Measurements from ENCODE around the gene STRN.
"Not testable (repeated sequence)": the region's sequence is repeated elsewhere in the genome, so short reads cannot be mapped to it uniquely, and the experiment has no call there.

Gene STRN

GRCh38 chr2:36906277-36906676 lies 60.1 kb downstream of the STRN start:
- DNase-seq = no peak

DNA sequence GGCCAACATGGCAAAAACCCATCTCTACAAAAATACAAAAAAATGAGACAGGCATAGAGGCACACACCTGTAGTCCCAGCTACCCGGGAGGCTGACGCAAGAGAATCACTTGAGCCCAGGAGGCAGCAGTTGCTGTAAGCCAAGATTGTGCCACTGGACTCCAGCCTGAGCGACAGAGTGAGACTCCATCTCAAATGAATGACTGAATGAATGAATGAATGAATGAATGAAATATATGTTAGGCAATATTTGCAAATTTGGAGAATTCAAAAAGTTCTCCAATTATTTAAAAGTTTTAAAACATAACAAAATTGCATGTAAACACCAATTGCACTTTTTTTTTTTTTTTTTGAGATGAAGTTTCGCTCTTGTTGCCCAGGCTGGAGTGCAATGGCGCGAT lies 61.7 kb downstream of the STRN start:
- no peak for DNase-seq

- no peak for DNase-seq
These were observed 63.8 kb downstream of the STRN start for GRCh38 chr2:36902385-36903120.

GRCh38 chr2:36892805-36893204 lies 73.5 kb downstream of the STRN start:
- DNase-seq = no peak

GRCh38 chr2:36889795-36890194 lies 76.5 kb downstream of the STRN start:
- no peak for DNase-seq

- DNase-seq = not testable (repeated sequence)
These were observed 79.2 kb downstream of the STRN start for GRCh38 chr2:36887095-36887494.

- DNase-seq = no peak
These were observed 79.7 kb downstream of the STRN start for GRCh38 chr2:36886664-36887063.

DNA sequence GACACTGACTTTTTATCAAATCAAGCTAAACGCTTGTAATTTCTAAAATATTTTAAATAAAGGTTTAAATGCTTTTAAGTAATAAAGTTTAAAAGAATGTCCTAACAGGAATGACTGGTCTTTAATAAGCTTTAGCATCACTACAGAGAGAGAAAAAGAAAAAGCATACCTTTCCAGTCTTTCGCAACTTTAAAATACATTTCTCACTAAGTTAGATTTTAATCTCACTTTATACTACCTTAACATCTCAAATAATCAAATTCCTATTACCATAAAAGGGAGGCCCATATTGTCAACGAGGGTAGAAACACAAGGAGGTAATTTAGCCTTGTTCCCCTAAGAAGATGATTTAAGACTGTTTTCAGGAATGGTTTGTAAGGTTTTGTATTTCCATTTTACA lies 80.7 kb downstream of the STRN start:
- DNase-seq = no peak

- no peak for DNase-seq
These were observed 83.8 kb downstream of the STRN start for GRCh38 chr2:36882532-36882931.

GRCh38 chr2:36881816-36882215 lies 84.5 kb downstream of the STRN start:
- DNase-seq = no peak

DNA sequence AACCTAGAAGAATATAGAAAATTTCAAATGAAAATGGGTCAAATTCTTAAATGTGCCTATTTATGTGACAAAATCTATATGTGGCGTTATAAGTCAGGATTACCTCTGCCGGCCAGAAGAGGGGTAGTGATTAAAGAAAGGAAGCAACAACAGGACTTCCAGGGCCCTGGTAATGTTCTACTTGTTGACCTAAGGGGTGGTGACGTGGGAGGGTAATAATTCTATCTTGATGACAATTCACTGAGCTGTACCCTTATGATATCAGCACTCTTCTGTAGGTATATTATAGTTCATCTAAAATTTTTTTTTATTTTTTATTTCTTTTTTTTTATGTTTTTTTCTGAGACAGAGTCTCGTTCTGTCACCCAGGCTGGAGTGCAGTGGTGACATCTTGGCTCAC lies 87.9 kb downstream of the STRN start:
- no peak for DNase-seq

- no peak for DNase-seq
These were observed 95.1 kb downstream of the STRN start for GRCh38 chr2:36871068-36871707.

DNA sequence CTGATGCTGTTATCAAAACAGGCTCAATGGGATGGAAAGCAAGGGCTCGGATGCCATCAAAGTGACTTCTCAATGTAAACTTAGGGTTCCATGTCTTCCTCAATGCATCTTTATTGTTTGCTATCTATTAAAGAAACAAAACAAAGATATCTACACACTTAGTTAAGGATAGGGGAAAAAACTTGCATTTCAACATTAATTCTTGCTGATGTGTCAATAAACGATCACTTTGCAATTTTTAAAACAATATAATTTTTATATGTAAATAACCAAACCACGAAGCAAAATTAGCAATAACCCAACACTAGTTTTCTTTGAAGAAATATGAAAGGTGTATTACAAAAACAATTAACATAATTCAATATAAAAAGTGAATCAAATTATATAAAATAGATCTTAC lies 96.7 kb downstream of the STRN start:
- DNase-seq = no peak

- no peak for DNase-seq
These were observed 104.4 kb downstream of the STRN start for GRCh38 chr2:36861896-36862295.

DNA sequence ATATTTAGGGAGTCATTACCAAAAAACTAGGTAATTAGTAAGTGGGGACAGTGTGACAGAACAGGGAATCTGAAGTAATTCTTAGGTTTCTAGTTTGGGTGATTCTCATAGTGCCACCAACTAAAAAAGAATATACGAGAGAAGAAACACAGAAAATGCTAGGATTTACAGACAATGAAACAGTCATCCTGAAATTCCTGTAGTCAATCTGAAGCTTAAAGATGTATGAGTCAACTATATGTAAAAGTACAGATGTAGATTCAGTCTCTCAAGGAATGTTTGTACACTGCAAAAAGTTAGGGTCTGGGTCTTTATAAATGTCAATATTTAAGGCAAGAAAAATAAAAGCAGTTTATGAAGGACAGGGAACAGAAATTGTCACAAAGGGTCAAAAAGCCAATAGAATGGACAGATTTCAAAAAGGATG lies 107.0 kb downstream of the STRN start:
- DNase-seq = no peak

GRCh38 chr2:36858551-36859365 lies 107.6 kb downstream of the STRN start:
- DNase-seq = no peak

GRCh38 chr2:36857713-36858112 lies 108.6 kb downstream of the STRN start:
- no peak for DNase-seq

- no peak for DNase-seq
These were observed 110.9 kb downstream of the STRN start for GRCh38 chr2:36855429-36855828.

DNA sequence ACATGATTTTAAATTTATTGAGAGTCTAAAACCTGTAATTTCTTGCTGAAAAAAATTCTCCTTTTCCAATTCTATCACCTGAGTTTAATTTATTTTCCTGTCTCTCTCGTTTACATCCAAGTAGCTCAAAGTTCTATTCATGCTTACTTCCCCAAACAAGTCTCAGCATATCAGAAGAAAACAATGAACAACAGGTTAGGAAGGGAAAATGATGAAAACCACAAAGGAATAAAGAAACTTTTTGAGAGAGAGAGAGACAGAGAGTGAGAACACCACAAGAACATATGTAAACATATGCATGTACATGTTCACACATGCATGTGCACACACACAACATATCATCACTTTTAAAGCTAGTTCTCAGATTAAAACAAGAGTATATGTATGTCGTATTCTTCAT lies 112.1 kb downstream of the STRN start:
- DNase-seq = no peak

DNA sequence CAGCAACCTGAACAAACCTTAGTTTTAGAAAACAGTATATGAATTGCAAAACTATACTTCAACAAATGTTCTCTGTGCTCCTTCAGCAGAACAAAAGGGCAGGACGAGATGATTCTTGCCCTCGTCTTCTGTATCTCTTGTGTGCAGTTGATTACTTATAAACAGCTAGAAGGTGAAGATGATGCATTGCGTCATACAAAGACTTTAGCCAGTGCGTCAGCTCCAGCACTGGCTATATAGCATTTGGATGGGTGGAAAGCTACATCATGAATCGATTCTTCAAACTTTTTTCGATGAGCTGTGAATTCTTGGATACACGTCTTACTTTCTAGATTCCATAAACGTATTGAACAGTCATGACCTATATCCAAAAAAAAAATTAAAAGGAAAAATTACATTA lies 117.1 kb downstream of the STRN start:
- no peak for DNase-seq

DNA sequence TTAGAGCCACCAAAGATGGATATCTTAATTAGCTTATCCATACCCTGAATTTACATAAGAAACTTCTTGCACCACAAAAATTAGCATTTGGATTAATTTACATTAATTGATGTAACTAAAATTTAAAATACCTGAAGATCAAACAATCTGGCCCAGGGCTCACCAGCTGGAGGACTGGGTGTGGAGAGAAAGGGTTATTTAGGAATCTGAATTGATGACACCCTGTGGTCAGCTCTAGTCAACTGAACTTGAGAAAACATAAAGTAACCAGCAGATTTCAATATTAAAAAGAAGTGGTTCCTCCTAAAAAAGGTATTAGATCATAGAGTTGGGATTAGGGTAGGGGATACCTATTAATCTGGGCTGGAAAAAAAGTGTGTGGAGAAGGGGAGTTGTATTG lies 122.5 kb downstream of the STRN start:
- no peak for DNase-seq

GRCh38 chr2:36839976-36840617 lies 126.2 kb downstream of the STRN start:
- no peak for DNase-seq

All from right forelimb (tissue), 1 donor.